ENCODE data around the gene FBXO41. TPM values are rescaled to one million over a fixed set of nuclear protein-coding genes. Genes with fewer than 3 reads are reported as not detected.

FBXO41 gene
- total RNA-seq, 1 experiment from 2014 or later = 12.1 TPM

DNA sequence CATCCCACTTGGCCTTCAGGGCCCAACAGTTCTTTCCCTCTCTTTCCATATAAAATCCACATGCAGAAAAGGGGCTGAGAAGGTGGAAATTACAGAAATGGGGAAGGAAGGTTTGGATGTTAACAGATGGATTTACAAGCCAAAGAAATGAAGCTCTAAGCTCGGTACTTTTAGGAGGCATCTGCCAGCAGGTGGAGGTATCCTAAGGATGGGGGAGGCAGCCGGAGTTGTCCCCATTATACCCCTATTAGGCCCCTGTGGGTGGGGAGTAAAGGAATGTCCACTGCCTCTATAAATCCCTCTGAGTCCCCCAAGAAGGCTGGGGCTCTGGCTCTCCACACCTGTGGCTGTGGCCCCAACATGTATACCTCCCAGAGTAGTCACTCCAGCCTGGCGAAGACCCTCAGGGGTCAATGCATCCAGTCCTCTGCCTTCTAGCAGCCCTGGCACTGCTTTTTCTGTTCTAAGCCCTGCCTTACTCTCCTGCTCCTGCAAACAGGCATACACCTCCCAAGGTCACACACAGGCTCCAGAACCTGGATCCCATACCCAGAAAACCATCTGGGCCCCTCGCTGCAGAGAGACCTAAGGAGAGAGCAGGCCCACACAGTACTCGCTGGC lies 1.2 kb downstream of the FBXO41 start:
- TSS peak; percentile 22 for BruUV-seq (replicated peaks)
- H3K27ac Mint-ChIP-seq (ENCODE audit: unreplicated experiment) = no peak overlapping the region
- Histone ChIP-seq H3K27me3 (replicated peaks; ENCODE audit: control insufficient read depth, insufficient read depth, low read length) (no peaks in the 10 kb centered on the region), H3K9me3 (no peaks in the 10 kb centered on the region), H3K36me3 (ENCODE audit: control insufficient read depth, insufficient read depth, low read length) (no peaks in the 10 kb centered on the region), H3K4me1 (peaks cover 5% of the 10 kb centered on the region; the same call in 1 of the 2 replicates), H3K4me3 (ENCODE audit: low read depth, low read length) (peak overlapping the region; percentile 84)
- H3K9me3 Mint-ChIP-seq (ENCODE audit: unreplicated experiment) = no peaks in the 10 kb centered on the region
- ChIA-PET POLR2A (no interaction called here), CTCF (interaction anchor here (1.0 kb wide), 1 partner anchor 14 kb away, joined by 5 read pairs; no protein-coding TSS in a partner anchor)
- DNase-seq = no peak
- peak overlapping the region; percentile 65 for H3K4me3 Mint-ChIP-seq (ENCODE audit: unreplicated experiment)
- H3K36me3 Mint-ChIP-seq (ENCODE audit: insufficient read depth, unreplicated experiment) = no peaks in the 10 kb centered on the region
- no peaks in the 10 kb centered on the region for H3K4me1 Mint-ChIP-seq (ENCODE audit: low read depth, unreplicated experiment)
- H3K27me3 Mint-ChIP-seq (ENCODE audit: insufficient read depth, unreplicated experiment) = peaks cover 2% of the 10 kb centered on the region
- intact Hi-C loops (cut with micrococcal nuclease; ENCODE audit: unreplicated experiment) = no loop called here
- TF ChIP-seq, protein P1, sequence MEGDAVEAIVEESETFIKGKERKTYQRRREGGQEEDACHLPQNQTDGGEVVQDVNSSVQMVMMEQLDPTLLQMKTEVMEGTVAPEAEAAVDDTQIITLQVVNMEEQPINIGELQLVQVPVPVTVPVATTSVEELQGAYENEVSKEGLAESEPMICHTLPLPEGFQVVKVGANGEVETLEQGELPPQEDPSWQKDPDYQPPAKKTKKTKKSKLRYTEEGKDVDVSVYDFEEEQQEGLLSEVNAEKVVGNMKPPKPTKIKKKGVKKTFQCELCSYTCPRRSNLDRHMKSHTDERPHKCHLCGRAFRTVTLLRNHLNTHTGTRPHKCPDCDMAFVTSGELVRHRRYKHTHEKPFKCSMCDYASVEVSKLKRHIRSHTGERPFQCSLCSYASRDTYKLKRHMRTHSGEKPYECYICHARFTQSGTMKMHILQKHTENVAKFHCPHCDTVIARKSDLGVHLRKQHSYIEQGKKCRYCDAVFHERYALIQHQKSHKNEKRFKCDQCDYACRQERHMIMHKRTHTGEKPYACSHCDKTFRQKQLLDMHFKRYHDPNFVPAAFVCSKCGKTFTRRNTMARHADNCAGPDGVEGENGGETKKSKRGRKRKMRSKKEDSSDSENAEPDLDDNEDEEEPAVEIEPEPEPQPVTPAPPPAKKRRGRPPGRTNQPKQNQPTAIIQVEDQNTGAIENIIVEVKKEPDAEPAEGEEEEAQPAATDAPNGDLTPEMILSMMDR (IDR thresholded peaks at IDR 0.05; ENCODE audit: insufficient read depth in 1 of 2, low read depth in 1 of 2, low read length in 1 of 2, severe bottlenecking in 1 of 2, unreplicated experiment in 1 of 2) = no peak

DNA sequence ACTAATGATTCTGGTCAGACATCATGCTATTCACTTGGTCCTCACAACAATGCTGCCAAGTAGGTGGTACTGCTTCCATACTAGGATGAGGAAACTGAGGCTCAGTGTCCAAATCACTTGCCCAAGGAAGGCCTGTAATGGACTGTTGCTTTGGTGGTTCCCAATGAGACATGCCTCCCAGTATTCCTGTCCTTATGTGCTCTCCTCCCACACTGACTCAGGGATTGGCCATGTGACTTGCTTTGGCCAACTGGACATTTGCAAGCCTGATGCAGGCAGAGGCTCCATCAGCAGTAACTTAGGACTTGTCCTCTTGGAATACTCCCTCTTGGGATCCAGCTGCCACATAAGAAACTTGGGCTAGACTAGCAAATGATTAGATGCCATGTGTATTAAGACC lies 3.0 kb downstream of the FBXO41 start:
- H3K9me3 Mint-ChIP-seq (ENCODE audit: unreplicated experiment) = no peaks in the 10 kb centered on the region
- ChIA-PET CTCF (interaction anchor here (1.0 kb wide), 1 partner anchor 9 kb away, joined by 4 read pairs; no protein-coding TSS in a partner anchor), POLR2A (no interaction called here)
- Histone ChIP-seq H3K4me1 (peaks cover 5% of the 10 kb centered on the region; the same call in 1 of the 2 replicates), H3K36me3 (ENCODE audit: control insufficient read depth, insufficient read depth, low read length) (no peaks in the 10 kb centered on the region), H3K4me3 (ENCODE audit: low read depth, low read length) (no peak overlapping the region), H3K27me3 (replicated peaks; ENCODE audit: control insufficient read depth, insufficient read depth, low read length) (no peaks in the 10 kb centered on the region), H3K9me3 (no peaks in the 10 kb centered on the region)
- peaks cover 2% of the 10 kb centered on the region for H3K27me3 Mint-ChIP-seq (ENCODE audit: insufficient read depth, unreplicated experiment)
- H3K4me1 Mint-ChIP-seq (ENCODE audit: low read depth, unreplicated experiment) = no peaks in the 10 kb centered on the region
- H3K4me3 Mint-ChIP-seq (ENCODE audit: unreplicated experiment) = no peak overlapping the region
- no peak for DNase-seq
- BruUV-seq (replicated peaks) = no TSS peak
- no peak overlapping the region for H3K27ac Mint-ChIP-seq (ENCODE audit: unreplicated experiment)
- H3K36me3 Mint-ChIP-seq (ENCODE audit: insufficient read depth, unreplicated experiment) = no peaks in the 10 kb centered on the region
- intact Hi-C loops (cut with micrococcal nuclease; ENCODE audit: unreplicated experiment) = no loop called here
- TF ChIP-seq, protein P1 (IDR thresholded peaks at IDR 0.05; ENCODE audit: insufficient read depth in 1 of 2, low read depth in 1 of 2, low read length in 1 of 2, severe bottlenecking in 1 of 2, unreplicated experiment in 1 of 2) = no peak

DNA sequence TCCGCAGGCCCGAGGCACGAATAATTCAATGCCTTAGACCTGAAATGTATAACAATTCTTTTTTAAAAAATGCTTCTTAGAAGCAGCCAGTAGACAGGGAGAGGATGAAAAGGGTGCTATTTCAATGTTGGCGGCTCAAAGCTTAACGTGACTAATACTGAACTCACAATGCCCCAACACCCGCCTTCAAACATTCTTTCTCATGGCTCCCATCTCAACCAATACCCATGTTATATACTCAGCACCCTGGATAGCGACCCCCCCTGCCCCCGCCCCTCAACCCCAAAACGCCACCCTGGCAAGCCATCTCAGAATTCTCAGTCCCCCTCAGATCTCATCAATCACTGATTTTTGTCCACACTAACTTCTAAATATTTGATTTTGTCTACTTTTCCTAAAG lies 4.4 kb downstream of the FBXO41 start:
- peak in 1 of 2 experiments; percentile 21 for DNase-seq
- Mint-ChIP-seq H3K9me3 (ENCODE audit: unreplicated experiment) (no peaks in the 10 kb centered on the region), H3K27me3 (ENCODE audit: insufficient read depth, unreplicated experiment) (no peaks in the 10 kb centered on the region), H3K4me1 (ENCODE audit: low read depth, unreplicated experiment) (no peaks in the 10 kb centered on the region), H3K4me3 (ENCODE audit: unreplicated experiment) (no peak overlapping the region), H3K27ac (ENCODE audit: unreplicated experiment) (no peak overlapping the region), H3K36me3 (ENCODE audit: insufficient read depth, unreplicated experiment) (no peaks in the 10 kb centered on the region)
- intact Hi-C loops (cut with micrococcal nuclease; ENCODE audit: unreplicated experiment) = no loop called here
- Histone ChIP-seq H3K36me3 (ENCODE audit: control insufficient read depth, insufficient read depth, low read length) (no peaks in the 10 kb centered on the region), H3K4me3 (ENCODE audit: low read depth, low read length) (no peak overlapping the region), H3K27me3 (replicated peaks; ENCODE audit: control insufficient read depth, insufficient read depth, low read length) (no peaks in the 10 kb centered on the region), H3K4me1 (peaks cover 2% of the 10 kb centered on the region; the same call in 1 of the 2 replicates), H3K9me3 (no peaks in the 10 kb centered on the region)
- POLR2A ChIA-PET = no interaction called here
- CTCF ChIA-PET = no interaction called here
- no TSS peak for BruUV-seq (replicated peaks)
- TF ChIP-seq, protein P1 (IDR thresholded peaks at IDR 0.05; ENCODE audit: insufficient read depth in 1 of 2, low read depth in 1 of 2, low read length in 1 of 2, severe bottlenecking in 1 of 2, unreplicated experiment in 1 of 2) = no peak
